ENCODE results near the gene AXIN2. TPM values are rescaled to one million over a fixed set of nuclear protein-coding genes. Genes with fewer than 3 reads are reported as not detected.

AXIN2 gene
- total and polyA plus RNA-seq, 3 donors from 2014 or later: 18.1 to 26.3 (median 20.2) TPM

- no peak for DNase-seq
- Histone ChIP-seq H3K9me3 (no peaks in the 10 kb centered on the region), H3K36me3 (ENCODE audit: low read depth, missing control alignments) (no peaks in the 10 kb centered on the region), H3K4me3 (no peak overlapping the region), H3K27me3 (no peaks in the 10 kb centered on the region), H3K27ac (no peak overlapping the region), H3K4me1 (no peaks in the 10 kb centered on the region)
- WGBS, 2 donors: 67 to 78% methylated on average over 11 to 12 of the region's 12 CpGs
- TF ChIP-seq, protein P1, sequence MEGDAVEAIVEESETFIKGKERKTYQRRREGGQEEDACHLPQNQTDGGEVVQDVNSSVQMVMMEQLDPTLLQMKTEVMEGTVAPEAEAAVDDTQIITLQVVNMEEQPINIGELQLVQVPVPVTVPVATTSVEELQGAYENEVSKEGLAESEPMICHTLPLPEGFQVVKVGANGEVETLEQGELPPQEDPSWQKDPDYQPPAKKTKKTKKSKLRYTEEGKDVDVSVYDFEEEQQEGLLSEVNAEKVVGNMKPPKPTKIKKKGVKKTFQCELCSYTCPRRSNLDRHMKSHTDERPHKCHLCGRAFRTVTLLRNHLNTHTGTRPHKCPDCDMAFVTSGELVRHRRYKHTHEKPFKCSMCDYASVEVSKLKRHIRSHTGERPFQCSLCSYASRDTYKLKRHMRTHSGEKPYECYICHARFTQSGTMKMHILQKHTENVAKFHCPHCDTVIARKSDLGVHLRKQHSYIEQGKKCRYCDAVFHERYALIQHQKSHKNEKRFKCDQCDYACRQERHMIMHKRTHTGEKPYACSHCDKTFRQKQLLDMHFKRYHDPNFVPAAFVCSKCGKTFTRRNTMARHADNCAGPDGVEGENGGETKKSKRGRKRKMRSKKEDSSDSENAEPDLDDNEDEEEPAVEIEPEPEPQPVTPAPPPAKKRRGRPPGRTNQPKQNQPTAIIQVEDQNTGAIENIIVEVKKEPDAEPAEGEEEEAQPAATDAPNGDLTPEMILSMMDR (IDR thresholded peaks at IDR 0.05): no peak
- TF ChIP-seq POLR2A (IDR thresholded peaks at IDR 0.05): no peak
- intact Hi-C loops (cut with DNase I; ENCODE audit: low total_unique reads): no loop called here
Observed at GRCh38 chr17:65584604-65585521, 23.4 kb upstream of the AXIN2 start.

DNA sequence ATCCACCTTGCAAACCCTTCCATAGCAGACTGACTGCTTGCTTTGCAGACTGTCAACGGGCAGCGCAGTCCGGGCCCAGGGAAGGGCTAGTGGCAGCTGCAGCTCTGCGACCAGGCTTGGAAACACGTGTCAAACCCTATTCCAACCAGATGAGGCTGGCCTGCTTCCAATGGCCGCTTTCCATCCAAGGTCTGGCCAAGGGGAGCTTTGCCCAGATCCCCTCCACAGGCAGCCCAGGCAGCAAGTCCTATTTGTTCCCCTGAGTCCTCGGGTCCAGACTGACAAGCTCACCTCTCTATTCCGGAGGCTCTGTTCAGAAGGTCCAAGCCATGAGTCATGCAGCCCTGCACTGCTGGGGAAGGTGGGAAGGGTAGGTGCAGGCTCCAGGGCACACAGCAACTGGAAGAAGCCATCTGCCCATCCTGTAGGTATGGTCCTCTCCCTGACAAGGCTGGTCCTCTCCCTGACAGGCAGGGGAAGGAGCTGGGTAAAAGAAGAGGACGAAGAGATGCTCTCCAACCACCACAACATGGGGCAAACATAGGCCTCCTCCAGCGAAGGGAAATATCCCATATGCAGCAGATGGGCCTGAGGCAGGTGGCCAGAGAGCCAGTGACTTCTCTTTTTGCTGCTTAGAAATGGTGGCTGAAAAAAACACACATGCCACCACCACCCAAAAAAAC lies 22.6 kb upstream of the AXIN2 start:
- 66 to 67% methylated on average over 10 of the region's 10 CpGs for WGBS, 2 donors
- H3K27me3 ChIP-seq: no peaks in the 10 kb centered on the region
- TF ChIP-seq, protein P1 (IDR thresholded peaks at IDR 0.05): no peak
- no peak for TF ChIP-seq POLR2A (IDR thresholded peaks at IDR 0.05)
- intact Hi-C loops (cut with DNase I; ENCODE audit: low total_unique reads): no loop called here
- no peak for DNase-seq
- H3K36me3 ChIP-seq (ENCODE audit: low read depth, missing control alignments): no peaks in the 10 kb centered on the region
- H3K4me1 ChIP-seq: no peaks in the 10 kb centered on the region
- no peak overlapping the region for H3K4me3 ChIP-seq
- H3K9me3 ChIP-seq: no peaks in the 10 kb centered on the region
- H3K27ac ChIP-seq: no peak overlapping the region

GRCh38 chr17:65576939-65577338 lies 15.5 kb upstream of the AXIN2 start:
- H3K27me3 ChIP-seq: no peaks in the 10 kb centered on the region
- H3K9me3 ChIP-seq: no peaks in the 10 kb centered on the region
- no peak for TF ChIP-seq POLR2A (IDR thresholded peaks at IDR 0.05)
- TF ChIP-seq, protein P1 (IDR thresholded peaks at IDR 0.05): no peak
- no peaks in the 10 kb centered on the region for H3K4me1 ChIP-seq
- DNase-seq: no peak
- no peak overlapping the region for H3K27ac ChIP-seq
- 76 to 80% methylated on average over 12 of the region's 12 CpGs for WGBS, 2 donors
- no peaks in the 10 kb centered on the region for H3K36me3 ChIP-seq (ENCODE audit: low read depth, missing control alignments)
- H3K4me3 ChIP-seq: no peak overlapping the region
- intact Hi-C loops (cut with DNase I; ENCODE audit: low total_unique reads): no loop called here

DNA sequence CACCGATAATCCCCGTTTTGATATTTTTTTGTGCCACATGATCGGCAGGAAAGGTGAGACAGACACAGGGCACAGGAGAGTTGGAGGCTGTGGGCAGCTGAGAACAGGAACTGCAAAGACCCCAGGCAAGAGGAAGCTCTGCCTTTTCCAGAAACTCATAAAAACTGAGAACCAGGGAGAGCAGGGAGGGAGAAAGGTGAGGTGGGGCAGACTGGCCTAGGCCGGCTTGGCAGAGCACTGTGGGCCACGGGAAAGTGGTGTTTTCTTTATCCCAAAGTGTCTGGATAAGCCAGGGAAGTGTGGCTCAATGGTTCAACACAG lies 11.8 kb upstream of the AXIN2 start:
- WGBS, 2 donors: 73 to 82% methylated on average over 4 to 5 of the region's 5 CpGs

More for the DNA sequence above, 11.8 kb upstream of the AXIN2 start:
- intact Hi-C loops (cut with DNase I; ENCODE audit: low total_unique reads): no loop called here
- Histone ChIP-seq H3K4me1 (no peaks in the 10 kb centered on the region), H3K27me3 (no peaks in the 10 kb centered on the region), H3K36me3 (ENCODE audit: low read depth, missing control alignments) (no peaks in the 10 kb centered on the region), H3K9me3 (no peaks in the 10 kb centered on the region), H3K27ac (no peak overlapping the region), H3K4me3 (no peak overlapping the region)
- no peak for TF ChIP-seq POLR2A (IDR thresholded peaks at IDR 0.05)
- TF ChIP-seq, protein P1 (IDR thresholded peaks at IDR 0.05): no peak
- no peak for DNase-seq

Data from testis (tissue), 3 donors.